ENCODE data around the gene SCNN1G. TPM values are rescaled to one million over a fixed set of nuclear protein-coding genes. Genes with fewer than 3 reads are reported as not detected.

SCNN1G gene
- total and polyA plus RNA-seq, 2 of the 13 experiments (the other 11 are each of a cell fraction or from before 2014, with no cell fraction given): not detected

GRCh38 chr16:23257682-23258081, 75.1 kb downstream of the SCNN1G start (continued):
- no peak for TF ChIP-seq ZNF142 (CRISPR knock-in tag; IDR thresholded peaks at IDR 0.05)
- TF ChIP-seq ZNF660 (CRISPR knock-in tag; IDR thresholded peaks at IDR 0.05; ENCODE audit: borderline replicate concordance, low read depth): no peak
- TF ChIP-seq ZNF644 (CRISPR knock-in tag; IDR thresholded peaks at IDR 0.05; ENCODE audit: low read depth): no peak

- H3K9me3 ChIP-seq (ENCODE audit: low read length): no peaks in the 10 kb centered on the region
These were observed 76.3 kb downstream of the SCNN1G start for GRCh38 chr16:23258919-23259237.

More at GRCh38 chr16:23258919-23259237, 76.3 kb downstream of the SCNN1G start:
- no TSS peak for BruUV-seq (replicated peaks)
- Histone ChIP-seq H3K36me3 (replicated peaks in 1 of 2; ENCODE audit: control insufficient read depth in 1 of 2, insufficient read depth in 2 of 2, low read length in 2 of 2) (no peaks in the 10 kb centered on the region), H2AFZ (ENCODE audit: low read length) (no peak overlapping the region), H3K4me2 (ENCODE audit: low read depth, low read length) (no peak overlapping the region), H3K27me3 (ENCODE audit: control insufficient read depth in 1 of 2, insufficient read depth in 2 of 2, low read length in 2 of 2) (peaks cover 2 to 15% of the 10 kb centered on the region in 2 experiments; a peak in 3 of 5 replicates), H3K9ac (ENCODE audit: insufficient read depth, low read depth, low read length) (no peak overlapping the region), H3K79me2 (ENCODE audit: insufficient read depth, low read length) (no peaks in the 10 kb centered on the region), H4K20me1 (ENCODE audit: insufficient read depth, low read length) (no peaks in the 10 kb centered on the region), H3K4me3 (replicated peaks in 1 of 3; ENCODE audit: insufficient read depth in 1 of 3, low read depth in 2 of 3, low read length in 3 of 3) (no peak overlapping the region), H3K4me1 (ENCODE audit: insufficient read depth, low read length) (no peaks in the 10 kb centered on the region), H3K27ac (ENCODE audit: extremely low read length, insufficient read depth, low read length) (no peak overlapping the region)
- FAIRE-seq (no peak), DNase-seq (ENCODE audit: low spot score) (no peak), ATAC-seq (peak; percentile 69)
- TF ChIP-seq JARID2 (CRISPR knock-in tag; IDR thresholded peaks at IDR 0.05; ENCODE audit: insufficient replicate concordance): no peak
- TF ChIP-seq ERF (CRISPR knock-in tag; IDR thresholded peaks at IDR 0.05): no peak
- no peak for TF ChIP-seq TRAFD1 (CRISPR knock-in tag; IDR thresholded peaks at IDR 0.05; ENCODE audit: borderline replicate concordance)
- no peak for TF ChIP-seq TIGD3 (CRISPR knock-in tag; IDR thresholded peaks at IDR 0.05; ENCODE audit: borderline replicate concordance)
- no peak for TF ChIP-seq THAP11 (CRISPR knock-in tag; IDR thresholded peaks at IDR 0.05)
- 0 out of 2 replicates have a peak, but pooled peaks have one; percentile 16 for TF ChIP-seq CTCF (CRISPR knock-in tag; IDR thresholded peaks at IDR 0.05)
- TF ChIP-seq ZSCAN20 (CRISPR knock-in tag; IDR thresholded peaks at IDR 0.05; ENCODE audit: borderline replicate concordance): no peak
- POLR2A ChIA-PET: no interaction called here
- intact Hi-C loops (cut with micrococcal nuclease; ENCODE audit: unreplicated experiment): no loop called here
- in situ Hi-C loops (cut with HindIII; ENCODE audit: extremely low pct_ligation_motif_present, low pct_unique_long_range_greater_than_20kb): no loop called here
- 13% methylated on average over 2 of the region's 2 CpGs for WGBS (ENCODE audit: low lambda C conversion rate)
- CTCF ChIA-PET (ENCODE audit: low intra/inter-chr PET ratio, low total read pairs): no interaction called here

All from HepG2 (cell line).